Type B pancreatic cell (in vitro differentiated cells): ENCODE results near the gene ARHGAP23. TPM values are rescaled to one million over a fixed set of nuclear protein-coding genes. Genes with fewer than 3 reads are reported as not detected.

Experiments used
- DNase-seq: peaks from one replicate; pipeline ENCODE4 v3.0.0; 2021; ENCODE audit warnings: mixed read lengths; ENCODE audit not compliant: unreplicated experiment; ENCODE audit errors: extremely low spot score
- H3K27ac Mint-ChIP-seq: 2 replicates; pipeline ENCODE4 v1.8.0; 2021; ENCODE audit warnings: mild to moderate bottlenecking, mixed read lengths
- H3K27me3 Mint-ChIP-seq: 2 replicates; pipeline ENCODE4 v1.8.0; 2021; ENCODE audit warnings: mixed read lengths
- H3K36me3 Mint-ChIP-seq: 2 replicates; pipeline ENCODE4 v1.8.0; 2021; ENCODE audit warnings: mixed read lengths
- H3K4me1 Mint-ChIP-seq: one replicate; pipeline ENCODE4 v1.8.0; 2021; ENCODE audit warnings: mixed read lengths; ENCODE audit not compliant: unreplicated experiment
- H3K4me3 Mint-ChIP-seq: 2 replicates; pipeline ENCODE4 v1.8.0; 2021; ENCODE audit warnings: mild to moderate bottlenecking, mixed read lengths
- H3K9me3 Mint-ChIP-seq: 2 replicates; pipeline ENCODE4 v1.8.0; 2021; ENCODE audit warnings: mixed read lengths
- CTCF ChIP-seq: fragments of 200-600 bp; sonication (generic); conservative IDR thresholded peaks from 2 replicates; pipeline ENCODE4 v1.5.0; 2021; ENCODE audit warnings: antibody characterized with exemption, mild to moderate bottlenecking
- total RNA-seq: library from RNA; stranded (reverse); gene quantifications from 2 replicates; pipeline ENCODE4 v1.2.1, GENCODE V29; 2021; ENCODE audit warnings: low replicate concordance

Gene ARHGAP23
- total RNA-seq, 1 donor from 2014 or later: 114 TPM

GRCh38 chr17:38547444-38547843 is 119.2 kb downstream of the ARHGAP23 start:
- DNase-seq: no peak
- Mint-ChIP-seq H3K4me3 (no peak overlapping the region), H3K9me3 (no peaks in the 10 kb centered on the region), H3K27me3 (no peaks in the 10 kb centered on the region), H3K36me3 (no peaks in the 10 kb centered on the region), H3K27ac (no peak overlapping the region), H3K4me1 (peaks cover 3% of the 10 kb centered on the region)
- TF ChIP-seq CTCF: no peak

DNA sequence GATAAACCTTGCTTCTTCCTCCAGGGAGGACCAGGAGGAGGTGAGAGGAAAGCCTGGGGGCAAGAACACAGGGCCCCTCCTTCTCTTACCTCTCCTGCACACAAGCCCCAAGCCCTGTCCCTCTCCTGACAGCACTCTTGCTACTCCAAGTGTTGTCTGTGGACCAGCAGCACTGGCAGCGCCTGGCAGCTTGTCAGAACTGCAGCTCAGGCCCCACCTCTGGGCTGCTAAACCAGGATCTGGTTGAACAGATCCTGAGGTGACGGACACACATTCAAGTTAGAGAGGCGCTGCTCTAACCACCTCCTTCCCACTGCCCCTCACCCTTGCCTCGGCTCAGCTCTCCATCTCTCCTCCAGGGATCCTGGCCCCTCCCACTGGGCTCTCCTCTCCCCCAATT is 121.0 kb downstream of the ARHGAP23 start:
- Mint-ChIP-seq H3K27ac (no peak overlapping the region), H3K4me3 (no peak overlapping the region), H3K9me3 (no peaks in the 10 kb centered on the region), H3K36me3 (no peaks in the 10 kb centered on the region), H3K27me3 (no peaks in the 10 kb centered on the region), H3K4me1 (peaks cover 3% of the 10 kb centered on the region)
- no peak for TF ChIP-seq CTCF
- no peak for DNase-seq

- no peaks in the 10 kb centered on the region for H3K27me3 Mint-ChIP-seq
- no peaks in the 10 kb centered on the region for H3K36me3 Mint-ChIP-seq
- H3K4me1 Mint-ChIP-seq: peaks cover 3% of the 10 kb centered on the region
- TF ChIP-seq CTCF: no peak
- no peaks in the 10 kb centered on the region for H3K9me3 Mint-ChIP-seq
- H3K27ac Mint-ChIP-seq: no peak overlapping the region
- no peak overlapping the region for H3K4me3 Mint-ChIP-seq
- DNase-seq: no peak
Measured at GRCh38 chr17:38550661-38551060, 122.4 kb downstream of the ARHGAP23 start.

- no peak overlapping the region for H3K27ac Mint-ChIP-seq
- no peak for TF ChIP-seq CTCF
- DNase-seq: no peak
- no peaks in the 10 kb centered on the region for H3K9me3 Mint-ChIP-seq
- H3K36me3 Mint-ChIP-seq: no peaks in the 10 kb centered on the region
- no peaks in the 10 kb centered on the region for H3K27me3 Mint-ChIP-seq
- peaks cover 3% of the 10 kb centered on the region for H3K4me1 Mint-ChIP-seq
- H3K4me3 Mint-ChIP-seq: no peak overlapping the region
Measured at GRCh38 chr17:38551121-38551520, 122.9 kb downstream of the ARHGAP23 start.

GRCh38 chr17:38552343-38552742 is 124.1 kb downstream of the ARHGAP23 start:
- no peak for TF ChIP-seq CTCF
- peaks cover under 1% of the 10 kb centered on the region for H3K4me1 Mint-ChIP-seq
- DNase-seq: no peak
- H3K27me3 Mint-ChIP-seq: no peaks in the 10 kb centered on the region
- H3K4me3 Mint-ChIP-seq: no peak overlapping the region
- no peak overlapping the region for H3K27ac Mint-ChIP-seq
- no peaks in the 10 kb centered on the region for H3K9me3 Mint-ChIP-seq
- no peaks in the 10 kb centered on the region for H3K36me3 Mint-ChIP-seq
